Adrenal gland (tissue), 5 donors: ENCODE results near the gene ZBTB8B.

ENCODE experiments used
- CTCF ChIP-seq, 6 experiments: fragments of 450-650 bp in 4 of 6; fragments of 200-600 bp in 2 of 6; sonication (generic) in 1 of 6; IDR thresholded peaks; 1 replicate in 5 of 6; 2 replicates in 1 of 6; pipeline versions ENCODE4 v1.5.1 to v1.8.0; 2016 to 2021; ENCODE audit warnings: antibody characterized with exemption in 6 of 6, mild to moderate bottlenecking in 2 of 6, moderate library complexity in 1 of 6
- POLR2A ChIP-seq, 2 donors: fragments of 450-650 bp; IDR thresholded peaks; one replicate each; pipeline ENCODE4 v1.6.1; 2017; ENCODE audit warnings: antibody characterized with exemption in 2 of 2, mild to moderate bottlenecking in 2 of 2, moderate library complexity in 1 of 2
- donor health status: DM: no; HTN: no; CAD: no.

GRCh38 chr1:32447469-32448185 lies 17.2 kb upstream of the ZBTB8B start:
- TF ChIP-seq CTCF (IDR thresholded peaks at IDR 0.05) = no peak
- no peak for TF ChIP-seq POLR2A (IDR thresholded peaks at IDR 0.05)
